Neural cell (in vitro differentiated cells): ENCODE data around the gene KCNG3. TPM values are rescaled to one million over a fixed set of nuclear protein-coding genes. Genes with fewer than 3 reads are reported as not detected.

Source experiments
- H2AFZ ChIP-seq: fragments of 200-600, 300-800 bp; sonication (generic), shearing (Covaris generic); 2 replicates; pipeline ENCODE4 v1.6.0; 2014; ENCODE audit warnings: low read depth, mild to moderate bottlenecking, antibody characterized with exemption, low read length, moderate library complexity
- H3F3A ChIP-seq: fragments of 200-600 bp; shearing (Covaris generic); 2 replicates; pipeline ENCODE4 v1.6.1; 2016; ENCODE audit warnings: mild to moderate bottlenecking, moderate library complexity, mixed read lengths, antibody characterized with exemption, low read length; ENCODE audit not compliant: insufficient read depth, poor library complexity, severe bottlenecking
- H3K27ac ChIP-seq: fragments of 200-600, 300-800 bp; sonication (generic), shearing (Covaris generic); 2 replicates; pipeline ENCODE4 v1.5.1; 2014; ENCODE audit warnings: mild to moderate bottlenecking, low read length, moderate library complexity
- H3K27me3 ChIP-seq: fragments of 300-800, 200-600 bp; sonication (generic), shearing (Covaris generic); 2 replicates; pipeline ENCODE4 v1.6.0; 2014; ENCODE audit warnings: mild to moderate bottlenecking, low read depth, low read length, moderate library complexity; ENCODE audit not compliant: insufficient read depth
- H3K36me3 ChIP-seq: fragments of 300-800, 200-600 bp; sonication (generic), shearing (Covaris generic); 2 replicates; pipeline ENCODE4 v1.5.1; 2014; ENCODE audit warnings: mild to moderate bottlenecking, antibody characterized with exemption, low read length, moderate library complexity; ENCODE audit not compliant: insufficient read depth
- H3K4me2 ChIP-seq: fragments of 300-800, 200-600 bp; sonication (generic), shearing (Covaris generic); 2 replicates; pipeline ENCODE4 v1.6.0; 2014; ENCODE audit warnings: mild to moderate bottlenecking, low read length
- H3K4me3 ChIP-seq: fragments of 300-800, 200-600 bp; sonication (generic), shearing (Covaris generic); 2 replicates; pipeline ENCODE4 v1.5.1; 2014; ENCODE audit warnings: mild to moderate bottlenecking, low read length, moderate library complexity
- H3K79me2 ChIP-seq: fragments of 200-600 bp; shearing (Covaris generic); replicated peaks from 2 replicates; pipeline ENCODE4 v1.6.0; 2014; ENCODE audit warnings: mild to moderate bottlenecking, low read length, moderate library complexity; ENCODE audit not compliant: insufficient read depth
- H3K9ac ChIP-seq: fragments of 300-800, 200-600 bp; sonication (generic), shearing (Covaris generic); 2 replicates; pipeline ENCODE4 v1.6.1; 2016; ENCODE audit warnings: mild to moderate bottlenecking, low read length, mixed read lengths
- H3K9me2 ChIP-seq: fragments of 200-600 bp; shearing (Covaris generic); 2 replicates; pipeline ENCODE4 v1.6.1; 2016; ENCODE audit warnings: mild to moderate bottlenecking, low read length, mixed read lengths; ENCODE audit not compliant: insufficient read depth
- H3K9me3 ChIP-seq: fragments of 200-600, 300-800 bp; sonication (generic), shearing (Covaris generic); 2 replicates; pipeline ENCODE4 v1.6.1; 2016; ENCODE audit warnings: mild to moderate bottlenecking, mixed run types, low read length, moderate library complexity, mixed read lengths
- H4K20me1 ChIP-seq: fragments of 200-600 bp; shearing (Covaris generic); 2 replicates; pipeline ENCODE4 v1.6.1; 2016; ENCODE audit warnings: mild to moderate bottlenecking, mixed run types; ENCODE audit not compliant: insufficient read depth
- CTCF ChIP-seq: fragments of 450-650 bp; IDR thresholded peaks from 2 replicates; pipeline ENCODE4 v1.5.1; 2014; ENCODE audit warnings: antibody characterized with exemption, mild to moderate bottlenecking, moderate library complexity; ENCODE audit not compliant: poor library complexity, severe bottlenecking
- EP300 ChIP-seq: fragments of 450-650 bp; conservative IDR thresholded peaks from 2 replicates; pipeline ENCODE4 v1.6.1; 2014; ENCODE audit warnings: antibody characterized with exemption, mild to moderate bottlenecking, moderate library complexity; ENCODE audit not compliant: poor library complexity, severe bottlenecking
- EZH2 ChIP-seq: fragments of 200-600, 300-800 bp; shearing (Covaris generic), sonication (generic); IDR thresholded peaks from 2 replicates; pipeline ENCODE4 v1.6.1; 2014; ENCODE audit warnings: antibody characterized with exemption, low read length, borderline replicate concordance, mild to moderate bottlenecking; ENCODE audit not compliant: insufficient read depth, poor library complexity, severe bottlenecking
- MXI1 ChIP-seq: fragments of 450-650 bp; conservative IDR thresholded peaks from 2 replicates; pipeline ENCODE4 v1.6.1; 2014; ENCODE audit warnings: antibody characterized with exemption, mild to moderate bottlenecking; ENCODE audit not compliant: poor library complexity, severe bottlenecking
- POLR2AphosphoS5 ChIP-seq: IDR thresholded peaks from 2 replicates; pipeline ENCODE4 v1.6.1; 2012
- RAD21 ChIP-seq: fragments of 450-650 bp; conservative IDR thresholded peaks from 2 replicates; pipeline ENCODE4 v1.6.1; 2014; ENCODE audit warnings: antibody characterized with exemption, mild to moderate bottlenecking, moderate library complexity
- REST ChIP-seq: IDR thresholded peaks from 2 replicates; pipeline ENCODE4 v1.6.1; 2012; ENCODE audit warnings: borderline replicate concordance
- SMC3 ChIP-seq: fragments of 450-650 bp; conservative IDR thresholded peaks from 2 replicates; pipeline ENCODE4 v1.6.1; 2014; ENCODE audit warnings: antibody characterized with exemption, mild to moderate bottlenecking, moderate library complexity; ENCODE audit not compliant: poor library complexity
- TAF1 ChIP-seq: IDR thresholded peaks from 2 replicates; pipeline ENCODE4 v1.6.1; 2012; ENCODE audit warnings: low read depth
- polyA plus RNA-seq: library from polyadenylated mRNA; depleted of rRNA; stranded (reverse); fragments of >200 nt; gene quantifications from 2 replicates; pipeline ENCODE4 v1.2.3, GENCODE V29; 2014

Gene KCNG3
- polyA plus RNA-seq, 1 donor from 2014 or later, result 0.74 TPM

GRCh38 chr2:42519624-42520023 is 25.8 kb upstream of the KCNG3 start:
- Histone ChIP-seq H3K27ac (no peak overlapping the region), H3K4me2 (no peak overlapping the region), H3F3A (no peaks in the 10 kb centered on the region)

GRCh38 chr2:42516418-42516901 is 22.7 kb upstream of the KCNG3 start:
- TF ChIP-seq SMC3 (no peak), EP300 (no peak), CTCF (no peak), RAD21 (no peak), TAF1 (no peak), EZH2 (no peak)
- H3K4me2 ChIP-seq, result no peak overlapping the region
- H3K27me3 ChIP-seq, result no peaks in the 10 kb centered on the region
- H3K79me2 ChIP-seq, result no peaks in the 10 kb centered on the region
- H3K36me3 ChIP-seq, result no peaks in the 10 kb centered on the region
- no peaks in the 10 kb centered on the region for H3K9me3 ChIP-seq
- H3K9me2 ChIP-seq, result no peaks in the 10 kb centered on the region
- no peak overlapping the region for H3K9ac ChIP-seq
- H3K27ac ChIP-seq, result no peak overlapping the region
- H4K20me1 ChIP-seq, result no peaks in the 10 kb centered on the region
- no peaks in the 10 kb centered on the region for H3F3A ChIP-seq
- H2AFZ ChIP-seq, result no peak overlapping the region
- H3K4me3 ChIP-seq, result no peak overlapping the region

More at GRCh38 chr2:42519624-42520023, 25.8 kb upstream of the KCNG3 start:
- H4K20me1 ChIP-seq, result no peaks in the 10 kb centered on the region
- no peaks in the 10 kb centered on the region for H3K27me3 ChIP-seq
- H3K9me2 ChIP-seq, result no peaks in the 10 kb centered on the region
- no peaks in the 10 kb centered on the region for H3K36me3 ChIP-seq
- H3K79me2 ChIP-seq, result no peaks in the 10 kb centered on the region
- no peaks in the 10 kb centered on the region for H3K9me3 ChIP-seq
- TF ChIP-seq TAF1 (no peak), RAD21 (no peak), POLR2AphosphoS5 (no peak), EZH2 (no peak), MXI1 (no peak)
- H2AFZ ChIP-seq, result no peak overlapping the region
- H3K4me3 ChIP-seq, result no peak overlapping the region
- no peak overlapping the region for H3K9ac ChIP-seq

GRCh38 chr2:42513252-42513918 is 19.6 kb upstream of the KCNG3 start:
- Histone ChIP-seq H3K9me2 (no peaks in the 10 kb centered on the region), H2AFZ (no peak overlapping the region), H3K9me3 (no peaks in the 10 kb centered on the region), H3K9ac (no peak overlapping the region), H3K27ac (no peak overlapping the region), H3F3A (no peaks in the 10 kb centered on the region), H3K4me3 (no peak overlapping the region), H3K4me2 (no peak overlapping the region), H3K36me3 (no peaks in the 10 kb centered on the region), H3K79me2 (no peaks in the 10 kb centered on the region), H3K27me3 (no peaks in the 10 kb centered on the region), H4K20me1 (no peaks in the 10 kb centered on the region)
- no peak for TF ChIP-seq SMC3
- no peak for TF ChIP-seq MXI1
- TF ChIP-seq POLR2AphosphoS5, result no peak
- TF ChIP-seq RAD21, result no peak
- no peak for TF ChIP-seq TAF1
- TF ChIP-seq REST, result no peak
- TF ChIP-seq EP300, result no peak
- TF ChIP-seq CTCF, result no peak
- no peak for TF ChIP-seq EZH2
